Mesenchymal stem cell (in vitro differentiated cells and primary cell): ENCODE data around the gene MS4A7. TPM values are rescaled to one million over a fixed set of nuclear protein-coding genes. Genes with fewer than 3 reads are reported as not detected.

ENCODE experiments used
- DNase-seq: peaks from one replicate; pipeline ENCODE4 v3.0.0-alpha.2; 2013
- H2AFZ ChIP-seq: one replicate; pipeline ENCODE4 v1.6.1; 2013; ENCODE audit warnings: low read depth, mild to moderate bottlenecking, control low read depth, inconsistent platforms, low read length, moderate library complexity
- H2AK5ac ChIP-seq: 2 replicates; pipeline ENCODE4 v1.6.1; 2013; ENCODE audit warnings: low read length, moderate library complexity, mild to moderate bottlenecking, inconsistent platforms; ENCODE audit not compliant: severe bottlenecking
- H2BK120ac ChIP-seq: one replicate; pipeline ENCODE4 v1.6.1; 2013; ENCODE audit warnings: low read depth, mild to moderate bottlenecking, inconsistent platforms, low read length, moderate library complexity
- H2BK12ac ChIP-seq, 2 experiments: one replicate each; pipeline ENCODE4 v1.6.1; 2013; ENCODE audit warnings: inconsistent platforms in 2 of 2, low read length in 2 of 2, mild to moderate bottlenecking in 2 of 2, moderate library complexity in 2 of 2, control low read depth in 1 of 2
- H2BK15ac ChIP-seq: one replicate; pipeline ENCODE4 v1.6.1; 2013; ENCODE audit warnings: mild to moderate bottlenecking, low read depth, inconsistent platforms; ENCODE audit not compliant: poor library complexity, severe bottlenecking
- H2BK5ac ChIP-seq: 2 replicates; pipeline ENCODE4 v1.6.1; 2013; ENCODE audit warnings: low read depth, mild to moderate bottlenecking, low read length, control low read depth, inconsistent platforms; ENCODE audit not compliant: poor library complexity, severe bottlenecking
- H3K14ac ChIP-seq, 2 experiments: one replicate each; pipeline ENCODE4 v1.6.1; 2013; ENCODE audit warnings: inconsistent platforms in 2 of 2, low read length in 2 of 2, control low read depth in 1 of 2, mild to moderate bottlenecking in 1 of 2, moderate library complexity in 1 of 2
- H3K18ac ChIP-seq, 2 experiments: one replicate each; pipeline ENCODE4 v1.6.1; 2013; ENCODE audit warnings: inconsistent platforms in 2 of 2, low read length in 2 of 2, control low read depth in 1 of 2, low read depth in 1 of 2, mild to moderate bottlenecking in 1 of 2
- H3K23ac ChIP-seq, 2 experiments: one replicate each; pipeline ENCODE4 v1.6.1; 2013; ENCODE audit warnings: inconsistent platforms in 2 of 2, low read length in 2 of 2, mild to moderate bottlenecking in 2 of 2, moderate library complexity in 2 of 2, control low read depth in 1 of 2
- H3K27ac ChIP-seq: 2 replicates; pipeline ENCODE4 v1.5.1; 2013; ENCODE audit warnings: mild to moderate bottlenecking, moderate library complexity, low read length, control low read depth, inconsistent platforms; ENCODE audit not compliant: poor library complexity, severe bottlenecking
- H3K27me3 ChIP-seq, 2 experiments: 2 replicates each; pipeline versions ENCODE4 v1.6.1 to v1.7.0; 2013; ENCODE audit warnings: low read length in 2 of 2, mild to moderate bottlenecking in 2 of 2, moderate library complexity in 2 of 2, control low read depth in 1 of 2, inconsistent platforms in 1 of 2; ENCODE audit not compliant: control insufficient read depth in 1 of 2, insufficient read depth in 1 of 2
- H3K36me3 ChIP-seq, 2 experiments: 2 replicates each; pipeline versions ENCODE4 v1.6.1 to v1.7.0; 2013; ENCODE audit warnings: low read length in 2 of 2, control low read depth in 1 of 2, inconsistent platforms in 1 of 2, low read depth in 1 of 2, mild to moderate bottlenecking in 1 of 2; ENCODE audit not compliant: insufficient read depth in 2 of 2, control insufficient read depth in 1 of 2
- H3K4ac ChIP-seq, 2 experiments: one replicate each; pipeline ENCODE4 v1.6.1; 2013; ENCODE audit warnings: inconsistent platforms in 2 of 2, low read length in 2 of 2, mild to moderate bottlenecking in 2 of 2, moderate library complexity in 2 of 2, control low read depth in 1 of 2, low read depth in 1 of 2
- H3K4me1 ChIP-seq: 2 replicates; pipeline ENCODE4 v1.6.1; 2013; ENCODE audit warnings: low read depth, low read length, control low read depth; ENCODE audit not compliant: control insufficient read depth, insufficient read depth
- H3K4me2 ChIP-seq: 2 replicates; pipeline ENCODE4 v1.6.1; 2013; ENCODE audit warnings: low read length, mild to moderate bottlenecking, inconsistent platforms; ENCODE audit not compliant: poor library complexity, severe bottlenecking
- H3K4me3 ChIP-seq, 2 experiments: 2 replicates each; pipeline versions ENCODE4 v1.5.1 to v1.7.0; 2013; ENCODE audit warnings: low read length in 2 of 2, mild to moderate bottlenecking in 2 of 2, control low read depth in 1 of 2, low read depth in 1 of 2; ENCODE audit not compliant: insufficient read depth in 1 of 2
- H3K79me1 ChIP-seq: replicated peaks from 2 replicates; pipeline ENCODE4 v1.6.1; 2013; ENCODE audit warnings: mild to moderate bottlenecking, control low read depth, low read length, inconsistent platforms; ENCODE audit not compliant: poor library complexity, severe bottlenecking
- H3K9ac ChIP-seq: 2 replicates; pipeline ENCODE4 v1.7.0; 2013; ENCODE audit warnings: mild to moderate bottlenecking, low read length, moderate library complexity
- H3K9me3 ChIP-seq: 2 replicates; pipeline ENCODE4 v1.7.0; 2013; ENCODE audit warnings: mild to moderate bottlenecking, low read length; ENCODE audit not compliant: control insufficient read depth
- H4K8ac ChIP-seq: one replicate; pipeline ENCODE4 v1.6.1; 2013; ENCODE audit warnings: inconsistent platforms, mild to moderate bottlenecking, low read length, moderate library complexity
- H4K91ac ChIP-seq: one replicate; pipeline ENCODE4 v1.6.1; 2013; ENCODE audit warnings: mild to moderate bottlenecking, low read length, inconsistent platforms
- WGBS: methylation state at CpG from one replicate; pipeline ENCODE4 v1.1.7; 2013; ENCODE audit warnings: mixed read lengths; 5-methylcytosine and 5-hydroxymethylcytosine counted together
- polyA plus RNA-seq, 2 experiments: library from polyadenylated mRNA; stranded (reverse); fragments of 200-250 nt; gene quantifications; one replicate each; pipeline ENCODE4 v1.2.3, GENCODE V29; 2013

The MS4A7 gene, protein sequence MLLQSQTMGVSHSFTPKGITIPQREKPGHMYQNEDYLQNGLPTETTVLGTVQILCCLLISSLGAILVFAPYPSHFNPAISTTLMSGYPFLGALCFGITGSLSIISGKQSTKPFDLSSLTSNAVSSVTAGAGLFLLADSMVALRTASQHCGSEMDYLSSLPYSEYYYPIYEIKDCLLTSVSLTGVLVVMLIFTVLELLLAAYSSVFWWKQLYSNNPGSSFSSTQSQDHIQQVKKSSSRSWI
- polyA plus RNA-seq (2013, experiment 1 of 2), result 0.07 TPM
- 0.16 TPM for polyA plus RNA-seq (2013, experiment 2 of 2)

GRCh38 chr11:60378354-60378753, at the start of gene MS4A7:
Gene MS4A7, plus strand, starts transcription at chr11:60378532. Its CDS starts 4,610 bp downstream, at chr11:60383142.
- Histone ChIP-seq H3K79me1 (no peaks in the 10 kb centered on the region), H3K18ac (no peak within 1 kb of the TSS), H2BK15ac (no peak within 1 kb of the TSS), H3K9me3 (no peaks in the 10 kb centered on the region), H3K4me1 (peaks cover 2% of the 10 kb centered on the region), H3K4me3 (no peak within 1 kb of the TSS), H3K27me3 (no peaks in the 10 kb centered on the region), H3K23ac (no peak within 1 kb of the TSS), H3K36me3 (no peaks in the 10 kb centered on the region), H3K4me2 (no peak within 1 kb of the TSS), H4K91ac (no peak within 1 kb of the TSS), H2BK5ac (no peak within 1 kb of the TSS), H3K9ac (no peak within 1 kb of the TSS), H2BK12ac (no peak within 1 kb of the TSS), H2BK120ac (no peak within 1 kb of the TSS), H2AFZ (no peak within 1 kb of the TSS), H2AK5ac (no peak within 1 kb of the TSS), H3K4ac (no peak within 1 kb of the TSS), H4K8ac (no peak within 1 kb of the TSS), H3K27ac (no peak within 1 kb of the TSS), H3K14ac (no peak within 1 kb of the TSS)
- 49% methylated on average over 3 of the region's 3 CpGs for WGBS
- no peak for DNase-seq

DNA sequence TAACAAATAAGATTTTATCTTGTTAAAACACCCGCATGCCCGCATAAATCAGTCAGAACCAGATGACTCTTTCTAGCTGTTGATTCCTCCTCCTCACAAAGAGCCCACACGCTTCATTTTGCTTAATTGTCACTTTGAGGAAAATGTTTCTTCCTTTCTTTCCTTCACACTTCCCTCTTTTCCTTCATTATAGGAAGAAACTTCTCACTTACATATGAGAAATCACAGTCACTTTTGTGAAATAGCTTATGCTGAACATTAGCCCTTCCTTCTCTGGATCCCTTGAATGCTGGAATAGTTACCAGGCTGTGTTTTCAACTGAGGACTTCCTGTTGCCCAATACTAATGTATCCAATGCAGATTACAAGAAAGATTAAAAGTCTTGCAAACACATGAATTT, 45.5 kb upstream of the MS4A7 start:
- Histone ChIP-seq H2BK5ac (no peak overlapping the region), H4K8ac (no peak overlapping the region), H4K91ac (no peak overlapping the region), H3K18ac (no peak overlapping the region), H3K27me3 (no peaks in the 10 kb centered on the region), H3K4me1 (no peaks in the 10 kb centered on the region), H3K79me1 (no peaks in the 10 kb centered on the region), H3K27ac (no peak overlapping the region), H3K4me3 (no peak overlapping the region), H3K9me3 (peaks cover 2% of the 10 kb centered on the region), H3K4ac (no peak overlapping the region), H2BK15ac (no peak overlapping the region), H2BK12ac (no peak overlapping the region), H2BK120ac (no peak overlapping the region), H3K14ac (no peak overlapping the region), H3K36me3 (no peaks in the 10 kb centered on the region), H3K23ac (no peak overlapping the region), H2AK5ac (no peak overlapping the region), H3K9ac (no peak overlapping the region), H3K4me2 (no peak overlapping the region), H2AFZ (no peak overlapping the region)
- DNase-seq, result peak; percentile 38
- 70% methylated on average over 3 of the region's 3 CpGs for WGBS

- no peak overlapping the region for H3K4me3 ChIP-seq
- no peaks in the 10 kb centered on the region for H3K4me1 ChIP-seq
- 42% methylated on average over 1 of the region's 2 CpGs for WGBS
- H2BK12ac ChIP-seq, result no peak overlapping the region
- no peak overlapping the region for H2AK5ac ChIP-seq
- H2AFZ ChIP-seq, result no peak overlapping the region
- H3K36me3 ChIP-seq, result no peaks in the 10 kb centered on the region
- no peak overlapping the region for H2BK15ac ChIP-seq
- H4K8ac ChIP-seq, result no peak overlapping the region
- no peak overlapping the region for H3K4me2 ChIP-seq
- H3K9me3 ChIP-seq, result peaks cover 2% of the 10 kb centered on the region
- H4K91ac ChIP-seq, result no peak overlapping the region
- H3K14ac ChIP-seq, result no peak overlapping the region
- H2BK5ac ChIP-seq, result no peak overlapping the region
- no peaks in the 10 kb centered on the region for H3K79me1 ChIP-seq
- H2BK120ac ChIP-seq, result no peak overlapping the region
- no peaks in the 10 kb centered on the region for H3K27me3 ChIP-seq
- no peak overlapping the region for H3K9ac ChIP-seq
- no peak overlapping the region for H3K18ac ChIP-seq
- H3K23ac ChIP-seq, result no peak overlapping the region
- DNase-seq, result peak; percentile 75
- no peak overlapping the region for H3K27ac ChIP-seq
- H3K4ac ChIP-seq, result no peak overlapping the region
These were observed 44.2 kb upstream of the MS4A7 start for GRCh38 chr11:60334005-60334620.

DNA sequence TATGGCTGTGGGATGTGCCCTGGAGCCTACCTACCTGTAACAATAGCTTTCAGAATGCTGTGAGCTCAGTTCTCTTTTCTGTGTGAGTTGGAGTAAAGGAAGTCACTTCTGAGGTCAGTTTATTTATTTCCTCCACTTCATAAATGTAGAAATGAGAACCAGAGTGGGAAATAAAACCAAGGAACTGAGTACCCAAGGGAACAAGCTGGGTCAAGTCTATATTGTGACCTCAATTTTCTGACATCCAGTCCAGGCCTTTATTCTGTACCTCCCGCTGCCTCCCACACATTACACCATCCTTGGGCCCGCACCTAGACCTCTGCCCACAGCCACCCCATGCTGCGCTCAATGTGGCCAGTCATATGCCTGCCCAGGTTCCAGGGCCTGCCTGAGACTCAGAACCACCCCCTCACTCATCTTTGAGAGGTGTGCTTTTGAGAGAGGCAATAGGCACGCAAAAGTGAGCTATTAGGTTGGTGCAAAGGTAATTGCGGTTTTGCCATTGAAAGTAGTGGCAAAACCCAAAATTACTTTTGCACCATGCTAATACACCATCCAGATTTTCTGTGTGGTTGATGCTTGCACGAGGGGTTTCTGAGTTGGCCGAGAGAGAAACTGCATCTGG, 41.5 kb upstream of the MS4A7 start:
- no peaks in the 10 kb centered on the region for H3K9me3 ChIP-seq
- WGBS, result 97% methylated on average over 6 of the region's 7 CpGs
- no peak overlapping the region for H3K18ac ChIP-seq

More for the DNA sequence above, 41.5 kb upstream of the MS4A7 start:
- Histone ChIP-seq H3K4me1 (no peaks in the 10 kb centered on the region), H3K27me3 (no peaks in the 10 kb centered on the region), H4K8ac (no peak overlapping the region), H3K4me2 (no peak overlapping the region), H2BK12ac (no peak overlapping the region), H2AK5ac (no peak overlapping the region), H3K9ac (no peak overlapping the region), H3K23ac (no peak overlapping the region), H2BK5ac (no peak overlapping the region), H3K27ac (no peak overlapping the region), H3K36me3 (no peaks in the 10 kb centered on the region), H4K91ac (no peak overlapping the region), H2BK120ac (no peak overlapping the region), H3K79me1 (no peaks in the 10 kb centered on the region), H3K4ac (no peak overlapping the region), H2AFZ (no peak overlapping the region), H3K14ac (no peak overlapping the region), H2BK15ac (no peak overlapping the region), H3K4me3 (no peak overlapping the region)
- DNase-seq, result no peak
